Iris pigment epithelial cell (primary cell): ENCODE measurements around the gene FBXW4.

ENCODE experiments used
- DNase-seq: peaks from one replicate; pipeline ENCODE4 v3.0.0-alpha.2; 2011; ENCODE audit warnings: low read depth

Gene FBXW4

DNA sequence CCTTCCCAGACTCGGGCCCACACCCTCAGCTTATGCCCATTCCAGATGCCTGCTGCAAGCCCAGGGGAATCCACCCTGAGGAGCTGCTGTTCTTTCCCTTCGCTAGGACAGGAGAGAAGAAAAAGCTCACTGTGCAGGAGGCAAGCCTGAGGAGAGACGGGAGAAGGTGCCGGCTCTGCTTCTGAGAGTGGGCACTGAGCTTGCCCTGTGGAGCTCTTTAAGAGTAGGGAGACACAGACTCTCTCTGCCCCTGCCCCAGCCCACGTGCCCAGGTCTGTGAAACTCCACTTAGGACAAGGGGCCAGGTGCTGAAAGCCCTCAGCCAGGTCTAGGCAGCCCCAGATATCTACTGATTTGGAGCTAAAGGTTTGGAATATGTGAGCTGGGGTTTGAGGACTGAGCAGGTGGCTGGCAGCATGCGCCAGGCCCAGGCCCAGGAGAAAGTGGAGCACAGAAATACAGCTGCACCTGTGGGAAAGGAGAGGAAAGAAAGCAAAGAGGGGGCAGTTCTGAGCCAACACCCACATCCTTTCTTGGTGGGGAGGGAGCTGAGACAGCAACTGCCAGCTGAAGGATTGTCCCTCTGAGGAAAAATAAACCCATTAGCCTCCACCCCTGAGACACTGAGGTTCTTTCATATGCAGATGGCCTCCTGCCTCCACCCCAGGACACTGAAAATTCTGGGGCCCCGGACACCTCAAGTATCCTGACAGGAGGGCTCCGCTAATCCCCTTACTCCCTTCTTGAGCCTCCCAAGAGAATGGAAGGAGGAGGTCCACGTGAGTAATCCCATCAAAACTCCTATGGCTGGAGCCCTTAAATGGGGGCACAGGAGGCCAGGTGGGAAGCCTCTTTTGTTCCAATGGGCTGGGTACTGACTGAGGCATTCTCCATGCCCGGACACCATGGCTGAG is 114.2 kb downstream of the FBXW4 start:
- no peak for DNase-seq

DNA sequence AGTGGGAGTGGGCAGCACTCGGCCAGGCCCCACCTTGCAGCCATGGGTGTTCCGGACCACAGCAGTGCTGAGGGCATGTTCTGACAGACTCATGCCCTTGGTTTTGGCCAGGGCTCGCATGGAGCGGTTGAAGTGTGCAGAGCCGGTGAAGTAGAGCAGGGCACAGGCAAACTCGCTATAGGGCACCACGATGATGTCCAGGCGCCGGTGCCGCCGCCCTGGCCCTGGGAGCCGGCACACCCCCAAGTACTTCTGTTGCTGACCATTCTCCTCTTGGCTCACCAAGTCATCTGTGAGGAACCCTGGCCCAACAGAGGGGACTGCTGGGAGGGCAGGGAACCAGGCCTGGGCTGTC is 115.5 kb downstream of the FBXW4 start:
- no peak for DNase-seq

DNA sequence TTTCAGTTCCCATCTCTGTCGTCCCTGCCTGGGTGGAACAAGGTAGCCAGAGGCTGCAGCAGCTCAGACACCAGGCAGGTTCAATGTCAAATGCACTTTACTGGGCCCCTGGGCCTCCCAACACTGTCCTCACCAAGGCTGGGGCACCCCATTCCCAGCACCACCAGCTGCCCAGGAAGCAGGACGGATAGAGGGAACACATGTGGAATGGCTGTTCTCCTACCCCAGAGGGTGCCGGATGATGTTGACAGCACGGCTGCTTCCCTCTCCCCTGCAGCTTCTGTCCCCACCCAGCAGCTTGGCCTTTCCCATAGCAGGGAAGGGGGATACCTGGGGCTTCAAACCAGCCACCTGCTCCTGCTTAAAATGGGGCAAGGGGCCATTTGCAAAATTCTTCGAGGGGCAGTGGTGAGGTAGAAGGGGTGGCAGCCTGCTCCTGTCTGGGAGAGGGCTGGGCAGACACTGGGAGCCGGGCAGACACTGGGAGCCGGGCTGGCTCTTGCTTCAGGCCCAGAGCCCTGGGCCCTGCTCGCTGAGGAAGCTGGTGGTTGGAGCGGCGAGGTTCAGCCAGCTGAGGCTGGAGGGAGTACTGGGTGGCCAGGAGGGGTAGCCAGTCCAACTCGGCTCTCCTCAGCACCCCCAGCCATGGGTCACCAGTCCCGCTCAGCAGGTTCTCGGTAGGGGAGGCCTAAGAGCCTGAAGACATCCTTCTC is 116.0 kb downstream of the FBXW4 start:
- no peak for DNase-seq

DNA sequence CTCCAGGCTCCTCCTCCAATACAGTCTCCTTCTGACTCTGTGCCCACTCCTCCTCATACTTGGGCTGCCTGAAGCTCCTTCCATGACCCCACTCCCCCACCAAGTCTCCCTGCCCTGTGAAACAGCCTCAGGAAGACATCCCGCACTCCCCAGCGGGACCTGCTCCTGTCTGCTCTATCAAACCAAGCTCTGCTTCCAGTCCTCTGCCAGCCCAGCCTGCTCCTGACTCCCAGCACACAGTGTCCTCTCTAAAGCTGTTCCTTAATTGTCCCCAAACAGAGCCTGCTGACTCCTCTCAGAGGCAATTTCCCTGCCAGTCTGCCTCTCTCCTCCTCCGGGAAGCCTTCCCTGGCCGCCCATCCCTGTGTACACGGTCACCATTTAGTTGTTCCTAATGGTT is 116.8 kb downstream of the FBXW4 start:
- no peak for DNase-seq

DNA sequence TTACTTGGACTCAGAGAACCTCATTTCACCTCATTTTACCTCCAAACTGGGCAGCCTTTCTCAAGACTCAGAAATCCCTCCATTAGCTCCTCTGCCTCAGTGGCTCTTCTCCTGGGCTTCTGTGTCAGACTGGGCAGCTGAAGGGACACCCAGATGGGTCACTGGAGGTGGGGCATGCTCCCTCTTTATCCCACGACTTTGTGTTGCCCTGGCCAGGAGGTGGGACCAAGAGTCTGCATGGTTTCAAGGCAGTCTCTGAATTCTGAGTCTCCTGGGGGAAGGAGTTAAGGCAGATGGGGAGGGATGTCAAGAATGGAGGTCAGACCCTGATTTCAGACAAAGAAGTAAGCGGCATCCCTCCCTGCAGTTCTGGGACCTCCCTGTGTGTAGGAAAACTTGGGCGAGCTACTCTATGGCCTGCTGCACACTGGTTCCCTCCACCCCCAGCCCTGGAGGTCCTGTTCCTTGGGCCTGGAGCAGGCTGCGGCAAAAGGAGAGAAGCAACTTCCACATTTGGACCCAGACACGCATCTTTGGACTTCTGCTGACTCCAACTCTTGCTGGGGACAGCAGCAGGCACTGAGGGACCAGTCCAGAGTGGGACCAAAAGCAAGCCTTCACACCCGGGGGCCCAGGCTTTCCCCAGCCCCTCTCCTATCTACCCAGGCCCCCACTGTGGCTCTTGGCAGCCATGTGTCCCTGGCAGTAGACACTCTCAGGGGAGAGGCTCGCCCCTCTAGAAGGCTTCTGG is 117.7 kb downstream of the FBXW4 start:
- no peak for DNase-seq

DNA sequence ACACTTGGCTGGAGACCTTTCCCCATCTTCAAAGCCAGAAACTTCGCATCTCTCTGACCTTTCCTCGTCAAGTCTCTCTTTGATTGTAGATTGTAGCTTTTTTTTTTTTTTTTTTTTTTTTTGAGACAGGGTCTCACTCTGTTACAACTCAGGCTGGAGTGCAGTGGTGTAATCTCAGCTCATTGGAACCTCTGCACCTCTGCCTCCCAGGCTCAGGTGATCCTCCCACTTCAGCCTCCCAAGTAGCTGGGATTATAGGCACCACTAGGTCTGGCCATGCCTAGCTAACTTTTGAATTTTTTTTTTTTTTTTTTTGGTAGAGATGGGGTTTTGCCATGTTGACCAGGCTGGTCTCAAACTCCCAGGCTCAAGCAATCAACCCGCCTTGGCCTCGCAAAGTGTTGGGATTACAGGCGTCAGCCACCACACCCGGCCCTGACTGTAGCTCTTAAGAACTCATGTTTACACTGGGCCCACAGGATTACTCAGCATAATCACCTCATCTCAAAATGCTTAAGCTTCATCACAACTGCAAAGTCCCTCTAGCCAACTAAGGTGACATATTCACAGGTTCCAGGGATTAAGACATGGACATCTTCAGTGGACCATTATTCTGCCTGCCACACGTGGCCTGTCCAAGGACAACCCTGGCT is 118.6 kb downstream of the FBXW4 start:
- peak; percentile 55 for DNase-seq

DNA sequence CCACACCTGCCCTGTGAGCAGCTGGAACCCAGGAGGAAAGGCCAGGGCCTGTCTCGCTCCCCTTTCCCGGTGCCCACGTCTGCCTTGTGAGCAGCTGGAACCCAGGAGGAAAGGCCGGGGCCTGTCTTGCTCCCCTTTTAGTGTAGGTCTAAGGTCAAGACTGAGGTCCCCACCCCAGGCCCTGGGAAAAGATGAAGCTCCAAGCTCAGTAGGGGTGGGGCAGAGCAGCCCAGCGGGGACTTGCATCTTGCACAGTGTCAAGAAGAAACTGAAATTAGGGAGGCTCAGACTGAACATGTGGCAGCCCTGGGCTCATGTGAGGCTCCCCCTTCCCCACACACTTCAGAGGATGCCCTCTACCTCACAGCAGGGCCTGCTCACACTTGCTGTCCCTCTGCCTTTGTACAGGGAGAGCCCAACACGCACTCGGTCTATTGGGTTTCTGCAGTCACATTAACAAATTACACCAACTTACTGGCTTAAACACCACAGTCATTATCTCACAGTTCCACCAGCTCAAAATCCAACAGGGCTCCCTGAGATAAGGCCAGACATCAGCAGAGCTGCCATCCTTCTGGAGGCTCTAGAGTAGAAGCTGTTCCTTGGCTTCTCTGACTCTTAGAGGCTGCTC is 119.3 kb downstream of the FBXW4 start:
- no peak for DNase-seq

DNA sequence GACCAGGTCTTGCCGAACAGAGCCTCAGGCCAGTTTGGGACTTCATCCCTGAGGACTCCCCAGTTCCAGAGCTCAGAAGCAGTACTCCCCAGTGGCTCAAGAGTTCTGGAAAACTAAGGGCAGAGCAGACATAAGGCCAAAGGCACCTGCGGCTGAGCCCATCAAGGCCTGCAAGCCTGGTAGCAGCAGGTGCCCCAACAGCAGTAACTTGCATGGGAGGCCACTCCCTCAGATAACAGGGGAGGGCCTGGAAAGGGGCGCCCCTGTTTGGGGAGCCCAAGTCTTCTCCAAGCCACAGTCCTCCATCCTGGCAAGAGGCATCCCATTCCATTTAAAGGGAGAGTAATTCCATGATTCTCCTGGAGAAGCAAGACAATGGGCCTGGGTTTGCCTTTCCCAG is 119.9 kb downstream of the FBXW4 start:
- no peak for DNase-seq

DNA sequence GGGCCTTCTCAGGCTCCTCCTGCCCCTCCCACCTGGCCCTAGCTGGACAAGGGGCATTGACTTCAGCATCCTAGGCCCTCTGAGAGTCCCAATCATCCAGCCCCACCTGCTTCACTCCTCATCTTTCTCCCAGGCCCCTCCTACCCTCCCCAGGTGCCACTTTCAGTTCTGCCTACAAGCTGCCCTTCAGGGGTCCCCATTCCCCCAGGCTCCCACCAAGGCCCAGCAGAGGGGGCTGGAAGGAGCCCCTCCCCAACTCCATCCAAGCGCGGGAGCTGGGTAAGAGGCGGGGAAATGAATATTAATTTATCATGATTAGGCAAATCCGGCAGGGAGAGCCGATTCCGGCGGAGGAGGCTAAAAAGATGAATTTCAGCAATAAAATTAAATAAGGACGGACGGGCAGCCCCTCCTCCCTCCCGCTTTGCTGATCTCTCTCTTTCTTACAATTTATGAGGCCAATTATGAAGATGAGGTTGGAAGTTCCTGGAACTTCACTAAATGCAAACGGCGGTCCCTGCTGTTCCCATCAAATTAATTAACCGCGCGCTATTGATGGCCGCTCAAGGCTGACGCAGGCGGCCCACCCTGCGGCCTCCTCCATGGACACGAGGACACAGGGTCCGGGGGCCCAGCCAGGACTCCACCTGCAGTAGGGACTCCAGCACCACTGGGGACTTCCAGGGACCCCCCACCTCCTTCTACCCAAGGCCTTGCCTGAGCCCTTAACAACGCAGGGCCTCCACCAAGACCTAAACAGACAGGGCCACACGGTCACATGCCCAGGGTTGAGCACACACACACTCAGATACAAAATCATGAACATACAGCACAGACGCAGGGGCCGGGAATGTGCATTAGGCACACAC is 120.9 kb downstream of the FBXW4 start:
- DNase-seq, result no peak

DNA sequence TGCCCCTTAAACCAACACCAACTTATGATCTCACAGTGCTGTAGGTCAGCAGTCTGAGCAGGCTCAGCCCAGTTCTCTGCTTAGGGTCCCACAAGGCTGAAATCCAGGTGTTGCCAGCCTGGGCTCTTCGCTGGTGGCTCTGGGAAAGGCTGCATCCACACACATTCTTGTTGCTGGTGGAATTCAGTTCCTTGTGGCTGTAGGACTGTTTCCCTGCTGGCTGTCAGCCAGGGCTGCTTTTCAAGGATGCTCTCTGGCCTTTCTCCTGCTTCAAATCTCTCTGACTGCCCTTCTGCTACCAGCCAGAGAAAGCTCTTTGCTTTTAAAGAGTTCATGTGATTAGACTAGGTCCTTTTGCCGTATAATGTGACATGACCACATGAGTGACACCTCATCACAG is 122.2 kb downstream of the FBXW4 start:
- no peak for DNase-seq

DNA sequence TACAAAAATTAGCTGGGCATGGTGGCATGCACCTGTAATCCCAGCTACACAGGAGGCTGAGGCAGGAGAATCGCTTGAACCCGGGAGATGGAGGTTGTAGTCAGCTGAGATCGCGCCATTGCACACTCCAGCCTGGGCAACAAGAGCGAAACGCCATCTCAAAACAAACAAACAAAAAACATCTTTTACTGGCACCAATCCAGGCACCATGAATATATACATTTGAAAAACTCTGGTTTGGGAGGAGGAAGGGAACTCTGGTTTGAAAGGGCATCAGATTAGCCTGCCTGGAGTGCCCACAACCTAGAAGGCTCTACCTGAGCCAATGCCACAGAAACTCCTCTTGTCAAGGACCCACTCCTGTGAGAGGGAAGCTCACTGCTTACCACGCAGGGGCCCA is 122.8 kb downstream of the FBXW4 start:
- no peak for DNase-seq

DNA sequence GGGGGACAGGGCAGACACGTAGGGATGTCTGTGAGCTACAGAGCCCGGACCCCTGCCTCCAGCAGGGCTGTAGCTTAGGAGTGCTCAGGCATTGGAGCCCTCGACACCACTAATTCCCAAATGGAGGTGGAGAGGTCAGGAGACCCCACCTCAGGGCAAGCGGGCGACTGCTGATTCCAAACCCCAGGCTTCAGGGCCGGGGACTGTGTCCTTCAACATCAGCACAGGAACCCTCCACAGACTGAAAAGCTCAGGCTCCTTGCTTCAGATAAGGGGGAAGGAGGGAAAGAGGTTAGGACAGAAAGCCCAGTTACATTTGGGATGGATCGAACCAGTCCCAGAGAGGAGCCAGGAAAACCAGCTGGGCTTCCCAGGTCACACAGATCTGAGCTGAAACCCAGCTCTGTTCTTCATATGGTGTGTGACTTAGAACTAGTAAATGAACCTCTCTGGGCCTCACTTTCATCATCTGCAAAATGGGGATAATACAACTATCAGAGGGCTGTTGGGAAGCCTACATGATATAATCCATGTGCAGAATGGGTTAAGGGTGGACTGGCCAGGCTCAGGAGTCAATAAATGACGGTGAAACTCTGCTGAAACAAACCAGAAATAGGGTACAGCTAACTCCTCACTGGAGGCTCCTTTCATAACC is 123.6 kb downstream of the FBXW4 start:
- no peak for DNase-seq

DNA sequence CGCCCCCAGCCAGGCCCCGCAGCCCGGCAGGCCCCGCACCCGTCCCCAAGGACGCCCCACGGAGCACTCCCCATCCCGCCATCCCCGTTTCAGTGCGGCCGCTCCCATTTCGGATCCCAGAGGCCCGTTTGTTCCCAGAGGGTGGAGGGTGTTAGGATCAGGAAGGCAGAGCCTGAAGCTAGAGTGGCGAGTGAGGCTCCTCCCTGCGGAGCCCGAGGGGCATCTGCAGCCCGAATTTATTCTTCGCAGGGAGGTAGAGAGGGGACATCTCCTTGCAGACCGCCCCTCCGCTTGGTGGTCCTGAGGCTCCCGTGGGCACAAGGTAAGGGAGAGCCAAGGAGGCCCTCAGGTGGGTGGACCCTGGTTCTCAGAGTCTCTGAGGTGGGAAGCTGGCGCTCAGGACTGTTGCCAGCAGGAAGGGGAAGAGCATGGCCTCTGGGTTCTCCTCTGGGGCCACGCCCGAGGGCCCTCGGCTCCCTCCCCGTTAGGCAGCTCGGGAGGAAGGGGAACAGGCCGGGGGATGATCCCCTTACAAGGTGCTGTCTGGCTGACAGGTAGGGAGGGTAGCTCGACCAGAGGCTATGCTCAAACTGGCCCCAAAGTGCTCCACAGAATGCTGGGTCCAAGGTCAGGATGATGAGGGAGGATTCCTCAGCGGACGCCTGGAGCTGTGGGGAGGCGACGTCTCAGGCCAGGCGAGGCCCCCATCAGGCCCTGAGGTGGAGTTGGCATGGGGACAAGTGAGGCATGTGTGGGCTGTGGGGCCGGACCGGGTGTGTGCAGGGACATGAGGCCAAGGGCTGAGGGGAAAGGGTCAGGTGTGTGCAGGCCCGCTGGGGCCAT is 124.3 kb downstream of the FBXW4 start:
- no peak for DNase-seq

DNA sequence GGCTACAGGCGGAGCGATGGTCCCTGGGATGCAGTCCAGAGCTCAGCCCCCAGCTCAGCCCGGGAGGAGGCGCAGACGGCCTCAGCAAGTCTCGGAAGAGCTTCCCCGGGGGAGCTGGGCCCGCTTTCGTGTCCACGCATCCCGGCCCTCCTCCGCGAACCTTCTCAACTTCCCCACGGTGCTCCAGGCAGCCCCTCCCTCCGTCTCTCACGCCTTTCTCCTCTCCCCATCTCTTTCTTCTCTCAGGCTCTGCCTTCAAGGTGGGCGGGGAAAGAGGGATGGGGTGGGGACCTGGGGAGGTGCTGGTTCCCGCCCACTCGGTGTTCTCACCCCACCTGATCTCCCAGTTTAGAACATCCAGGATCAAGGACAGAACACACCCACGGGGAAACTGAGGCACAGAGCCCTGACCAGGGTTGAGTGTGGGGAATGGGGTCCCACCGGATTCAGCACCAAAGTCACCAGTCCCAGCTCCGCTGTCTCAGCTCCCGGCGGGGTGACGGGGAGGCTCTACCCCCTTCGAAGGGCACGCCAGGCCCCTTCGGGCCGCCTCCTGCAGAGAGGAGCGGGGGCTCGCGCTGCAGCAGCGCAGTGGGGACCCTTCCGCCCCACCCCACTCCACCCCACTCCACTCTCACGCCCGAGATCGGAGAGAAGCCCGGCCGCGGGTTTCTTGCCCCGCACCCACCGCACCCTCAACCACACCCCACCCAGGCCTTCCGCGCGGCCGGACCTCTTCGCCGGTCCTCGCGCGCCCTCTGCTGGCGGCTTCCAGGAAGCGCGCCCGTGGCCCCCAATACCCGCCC is 125.1 kb downstream of the FBXW4 start:
- peak; percentile 40 for DNase-seq

DNA sequence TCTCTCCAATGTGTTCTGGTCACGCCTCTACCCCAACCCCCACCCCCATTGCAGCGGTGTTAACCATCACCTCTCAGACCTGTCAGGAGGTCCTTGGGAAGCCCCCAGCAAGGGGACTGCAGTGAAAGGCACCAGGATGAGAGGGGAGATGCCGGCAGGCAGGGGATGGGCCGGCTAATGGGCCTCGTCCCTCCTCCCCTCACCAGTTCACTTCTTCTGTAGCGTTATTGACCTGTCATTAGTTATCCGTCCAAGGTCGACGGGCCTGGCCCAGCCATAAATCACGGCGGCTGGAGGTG is 125.7 kb downstream of the FBXW4 start:
- no peak for DNase-seq

DNA sequence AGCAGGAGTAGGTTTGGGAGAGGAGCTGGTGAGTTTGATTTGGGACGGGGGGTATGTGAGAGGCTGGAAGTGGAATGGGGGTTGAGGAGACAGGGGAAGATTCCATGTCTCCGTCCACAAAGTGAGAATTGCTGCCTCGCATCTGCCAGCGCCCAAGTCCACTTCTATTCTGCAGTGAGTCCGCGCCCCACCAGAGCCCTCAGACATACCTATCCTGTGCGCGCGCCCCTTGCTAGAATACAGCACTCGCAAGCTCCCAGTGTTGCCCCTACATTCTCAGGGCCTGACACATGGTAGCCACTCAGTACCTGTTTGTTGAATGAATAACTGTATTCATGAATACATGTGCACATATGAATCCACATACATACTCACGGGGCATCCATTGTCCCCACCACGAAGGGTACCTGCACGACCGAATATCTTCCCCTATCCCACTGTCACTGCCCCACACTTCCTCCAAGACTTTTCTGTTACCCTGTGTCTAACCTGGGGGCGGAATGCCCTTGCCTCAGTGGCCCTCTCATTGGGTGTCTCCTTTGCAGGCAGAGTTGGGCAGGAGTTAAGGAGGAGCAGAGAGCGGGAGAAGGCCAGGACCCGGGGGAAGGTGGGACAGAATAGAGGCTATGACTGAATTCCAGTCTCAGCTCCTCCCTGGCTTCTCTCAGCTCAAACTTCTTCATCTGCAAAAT is 126.8 kb downstream of the FBXW4 start:
- no peak for DNase-seq

DNA sequence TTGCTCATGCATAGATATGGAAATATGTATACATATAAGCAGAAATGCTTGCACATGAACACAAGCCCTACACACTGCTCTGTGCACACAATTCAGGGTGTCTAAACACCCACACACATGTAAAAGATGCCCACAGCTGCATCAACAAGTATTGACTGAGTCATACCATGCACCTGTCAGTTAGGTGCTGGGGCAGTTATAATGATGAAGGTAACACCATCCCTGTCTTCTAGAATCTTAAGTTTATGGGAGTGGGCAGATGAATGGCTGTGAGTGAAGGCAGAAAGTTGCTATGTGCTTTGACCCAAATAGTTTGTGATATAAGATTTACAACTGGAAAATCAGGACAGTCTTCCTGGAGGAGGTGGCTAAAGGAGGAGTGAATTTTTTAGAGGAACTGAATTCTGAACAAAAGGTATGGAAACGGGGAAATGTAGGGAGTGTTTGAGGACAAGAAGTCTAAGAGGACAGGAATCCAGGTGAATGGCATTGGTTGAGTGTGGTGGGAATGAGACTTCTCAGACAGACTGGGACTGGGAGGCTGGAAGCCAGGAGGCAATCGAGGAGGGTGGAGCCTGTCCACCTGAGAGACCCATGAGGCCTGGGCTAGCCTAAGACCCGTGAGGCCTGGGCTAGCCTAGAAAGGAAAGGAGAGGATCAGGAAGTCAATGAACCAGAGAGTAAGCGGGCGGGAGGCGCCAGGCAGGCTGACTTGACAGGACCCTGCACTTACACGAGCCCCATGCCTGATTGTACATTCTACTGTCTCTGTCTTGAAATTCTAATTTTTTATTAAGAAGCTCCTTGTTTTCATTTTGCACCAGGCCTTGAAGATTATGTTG is 127.6 kb downstream of the FBXW4 start:
- no peak for DNase-seq
